Keratinocyte (primary cell): Measurements from ENCODE around the gene LRIG1. TPM values are rescaled to one million over a fixed set of nuclear protein-coding genes. Genes with fewer than 3 reads are reported as not detected.

Source experiments
- DNase-seq: peaks from one replicate; pipeline ENCODE4 v3.0.0-alpha.2; 2011; ENCODE audit warnings: low read depth, missing footprints, low spot score
- FAIRE-seq: peaks from 2 replicates; lab custom pipeline; 2011; peaks lifted over from hg19 to GRCh38; lab: Jason Lieb, UNC
- H2AFZ ChIP-seq: 2 replicates; pipeline ENCODE4 v1.6.0; 2012; ENCODE audit warnings: low read length, control low read depth, inconsistent platforms; ENCODE audit not compliant: control insufficient read depth
- H3K27ac ChIP-seq: 2 replicates; pipeline ENCODE4 v1.5.1; 2011; ENCODE audit warnings: low read length; ENCODE audit not compliant: control insufficient read depth, insufficient read depth
- H3K27me3 ChIP-seq: 3 replicates; pipeline ENCODE4 v1.6.0; 2011; ENCODE audit warnings: low read length; ENCODE audit not compliant: control insufficient read depth, insufficient read depth; ENCODE audit errors: extremely low read depth
- H3K36me3 ChIP-seq, 2 experiments: 2 replicates in 1 of 2; 3 replicates in 1 of 2; pipeline ENCODE4 v1.5.1; 2011; ENCODE audit warnings: low read length in 2 of 2, mild to moderate bottlenecking in 1 of 2; ENCODE audit not compliant: control insufficient read depth in 2 of 2, insufficient read depth in 2 of 2; ENCODE audit errors: extremely low read depth in 1 of 2
- H3K4me1 ChIP-seq: 3 replicates; pipeline ENCODE4 v1.5.1; 2011; ENCODE audit warnings: low read length; ENCODE audit not compliant: control insufficient read depth, insufficient read depth; ENCODE audit errors: extremely low read depth
- H3K4me2 ChIP-seq: 3 replicates; pipeline ENCODE4 v1.6.0; 2011; ENCODE audit warnings: low read depth, low read length; ENCODE audit not compliant: control insufficient read depth, insufficient read depth; ENCODE audit errors: extremely low read depth
- H3K4me3 ChIP-seq, 3 experiments: fragments of 200-600 bp in 1 of 3; sonication (generic) in 1 of 3; 2 replicates in 2 of 3; 3 replicates in 1 of 3; pipeline ENCODE4 v1.5.1; 2011 to 2016; ENCODE audit warnings: low read length in 3 of 3, mild to moderate bottlenecking in 3 of 3, control low read depth in 2 of 3, inconsistent platforms in 1 of 3, low read depth in 1 of 3, mixed read lengths in 1 of 3, mixed run types in 1 of 3, moderate library complexity in 1 of 3; ENCODE audit not compliant: control insufficient read depth in 2 of 3, insufficient read depth in 2 of 3; ENCODE audit errors: extremely low read depth in 1 of 3
- H3K79me2 ChIP-seq: 2 replicates; pipeline ENCODE4 v1.6.0; 2012; ENCODE audit warnings: low read length; ENCODE audit not compliant: control insufficient read depth, insufficient read depth
- H3K9ac ChIP-seq: 3 replicates; pipeline ENCODE4 v1.6.0; 2011; ENCODE audit warnings: low read length; ENCODE audit not compliant: control insufficient read depth, insufficient read depth; ENCODE audit errors: extremely low read depth
- H3K9me1 ChIP-seq: 3 replicates; pipeline ENCODE4 v1.6.0; 2011; ENCODE audit warnings: low read length; ENCODE audit not compliant: control insufficient read depth, insufficient read depth; ENCODE audit errors: extremely low read depth
- H3K9me3 ChIP-seq: 2 replicates; pipeline ENCODE4 v1.5.1; 2012; ENCODE audit warnings: low read depth, low read length; ENCODE audit not compliant: control insufficient read depth
- H4K20me1 ChIP-seq: 3 replicates; pipeline ENCODE4 v1.6.0; 2011; ENCODE audit warnings: low read length; ENCODE audit not compliant: control insufficient read depth, insufficient read depth; ENCODE audit errors: extremely low read depth
- CTCF ChIP-seq, 3 experiments: IDR thresholded peaks in 1 of 3; conservative IDR thresholded peaks in 1 of 3; optimal IDR thresholded peaks in 1 of 3; 2 replicates in 2 of 3; 3 replicates in 1 of 3; pipeline versions ENCODE3 to v1.5.1; 2011; ENCODE audit warnings: low read length in 3 of 3, mild to moderate bottlenecking in 3 of 3, moderate library complexity in 2 of 3, control low read depth in 1 of 3, inconsistent platforms in 1 of 3; ENCODE audit not compliant: insufficient read depth in 2 of 3; ENCODE audit errors: extremely low read depth in 1 of 3
- EZH2 ChIP-seq: IDR thresholded peaks from one replicate; pipeline ENCODE4 v1.6.1; 2012; ENCODE audit warnings: inconsistent platforms, mild to moderate bottlenecking, low read length, moderate library complexity
- dilution Hi-C: fragments of 300-500 bp; cut with MboI; formaldehyde crosslinking; loops from one replicate; pipeline ENCODE4 v1.7.0; 2020; ENCODE audit warnings: low sequenced_read_pairs; ENCODE audit not compliant: extremely low pct_ligation_motif_present
- polyA plus RNA-seq, 5 experiments: library from polyadenylated mRNA; depleted of rRNA in 3 of 5; stranded (reverse) in 3 of 5; stranded (forward) in 1 of 5; unstranded in 1 of 5; fragments of >200 nt; gene quantifications; 1 replicate in 1 of 5; 2 replicates in 3 of 5; 3 replicates in 1 of 5; pipeline versions ENCODE4 v1.2.1 to v1.2.3, GENCODE V29; 2011 to 2012; ENCODE audit warnings: missing spikeins in 2 of 5, low read depth in 1 of 5, low replicate concordance in 1 of 5

The LRIG1 gene
- polyA plus RNA-seq, 1 donor (not counting 4 experiments of a cell fraction or from before 2014, with no cell fraction given): 17.2 TPM

- Histone ChIP-seq H3K27ac (no peak overlapping the region), H2AFZ (no peak overlapping the region), H3K9ac (no peak overlapping the region), H4K20me1 (no peaks in the 10 kb centered on the region), H3K9me1 (no peaks in the 10 kb centered on the region), H3K79me2 (no peaks in the 10 kb centered on the region), H3K4me1 (peaks cover 6% of the 10 kb centered on the region), H3K4me3 (no peak overlapping the region), H3K36me3 (peaks cover 4 to 17% of the 10 kb centered on the region in 2 experiments), H3K4me2 (no peak overlapping the region), H3K27me3 (no peaks in the 10 kb centered on the region), H3K9me3 (no peaks in the 10 kb centered on the region)
- no peak for DNase-seq
- TF ChIP-seq CTCF (optimal IDR thresholded peaks at IDR 0.05 in 1 of 3, IDR thresholded peaks at IDR 0.05 in 1 of 3, conservative IDR thresholded peaks at IDR 0.05 in 1 of 3; ENCODE audit: extremely low read depth in 1 of 3, insufficient read depth in 2 of 3, low read length in 3 of 3) (no peak), EZH2 (no peak)
- FAIRE-seq: no peak
- dilution Hi-C loops: no loop called here
Observed at GRCh38 chr3:66392966-66393332, 107.9 kb downstream of the LRIG1 start.

- H3K27me3 ChIP-seq: no peaks in the 10 kb centered on the region
- H2AFZ ChIP-seq: no peak overlapping the region
- TF ChIP-seq CTCF (optimal IDR thresholded peaks at IDR 0.05 in 1 of 3, IDR thresholded peaks at IDR 0.05 in 1 of 3, conservative IDR thresholded peaks at IDR 0.05 in 1 of 3; ENCODE audit: extremely low read depth in 1 of 3, insufficient read depth in 2 of 3, low read length in 3 of 3) (no peak), EZH2 (no peak)
- H3K4me1 ChIP-seq: peaks cover 1% of the 10 kb centered on the region
- H3K4me3 ChIP-seq: no peak overlapping the region
- H3K4me2 ChIP-seq: no peak overlapping the region
- dilution Hi-C loops: no loop called here
- no peaks in the 10 kb centered on the region for H3K79me2 ChIP-seq
- peaks cover 4 to 13% of the 10 kb centered on the region in 2 experiments for H3K36me3 ChIP-seq
- no peak for DNase-seq
- no peaks in the 10 kb centered on the region for H4K20me1 ChIP-seq
- FAIRE-seq: no peak
- no peak overlapping the region for H3K27ac ChIP-seq
- no peak overlapping the region for H3K9ac ChIP-seq
- H3K9me1 ChIP-seq: no peaks in the 10 kb centered on the region
- H3K9me3 ChIP-seq: no peaks in the 10 kb centered on the region
Observed at GRCh38 chr3:66392512-66392911, 108.3 kb downstream of the LRIG1 start.
